H9 (cell line): ENCODE results near the gene TCEA3. TPM values are rescaled to one million over a fixed set of nuclear protein-coding genes. Genes with fewer than 3 reads are reported as not detected.
"Not testable (repeated sequence)": the region's sequence is repeated elsewhere in the genome, so short reads cannot be mapped to it uniquely, and the experiment has no call there.

Experiments used
- DNase-seq: peaks from one replicate; pipeline ENCODE4 v3.0.0-alpha.2; 2017
- H2AFZ ChIP-seq: one replicate; pipeline ENCODE4 v1.6.1; 2013; ENCODE audit warnings: mild to moderate bottlenecking, low read length, control low read depth, moderate library complexity
- H2AK5ac ChIP-seq: 2 replicates; pipeline ENCODE4 v1.6.1; 2013; ENCODE audit warnings: low read length, control low read depth, mixed read lengths; ENCODE audit not compliant: insufficient read length
- H2BK120ac ChIP-seq: one replicate; pipeline ENCODE4 v1.6.1; 2013; ENCODE audit warnings: low read depth, mild to moderate bottlenecking, low read length, control low read depth, inconsistent platforms; ENCODE audit not compliant: poor library complexity, severe bottlenecking
- H2BK12ac ChIP-seq: 2 replicates; pipeline ENCODE4 v1.6.1; 2013; ENCODE audit warnings: low read length, control low read depth, mixed read lengths, low read depth; ENCODE audit not compliant: insufficient read length
- H2BK15ac ChIP-seq: 2 replicates; pipeline ENCODE4 v1.6.1; 2013; ENCODE audit warnings: low read depth, low read length, control low read depth
- H2BK20ac ChIP-seq: one replicate; pipeline ENCODE4 v1.6.1; 2013; ENCODE audit warnings: low read depth, mild to moderate bottlenecking, low read length, control low read depth, inconsistent platforms; ENCODE audit not compliant: poor library complexity, severe bottlenecking
- H2BK5ac ChIP-seq: 2 replicates; pipeline ENCODE4 v1.6.1; 2013; ENCODE audit warnings: low read length, control low read depth, mixed read lengths; ENCODE audit not compliant: insufficient read length
- H3K14ac ChIP-seq: 2 replicates; pipeline ENCODE4 v1.6.1; 2013; ENCODE audit warnings: low read length, control low read depth; ENCODE audit not compliant: insufficient read depth
- H3K18ac ChIP-seq: 2 replicates; pipeline ENCODE4 v1.6.1; 2013; ENCODE audit warnings: low read depth, mild to moderate bottlenecking, mixed read lengths, low read length, control low read depth; ENCODE audit not compliant: insufficient read length
- H3K23ac ChIP-seq: 2 replicates; pipeline ENCODE4 v1.6.1; 2013; ENCODE audit warnings: low read length, control low read depth, mixed read lengths, low read depth; ENCODE audit not compliant: insufficient read length
- H3K23me2 ChIP-seq: 2 replicates; pipeline ENCODE4 v1.6.1; 2013; ENCODE audit warnings: low read depth, mild to moderate bottlenecking, mixed read lengths, low read length, control low read depth; ENCODE audit not compliant: insufficient read length, poor library complexity, severe bottlenecking
- H3K27ac ChIP-seq: 2 replicates; pipeline ENCODE4 v1.5.1; 2013; ENCODE audit warnings: low read length, control low read depth, mixed read lengths, low read depth; ENCODE audit not compliant: insufficient read length
- H3K27me3 ChIP-seq: 2 replicates; pipeline ENCODE4 v1.6.1; 2013; ENCODE audit warnings: low read length, control low read depth, inconsistent platforms; ENCODE audit not compliant: insufficient read depth
- H3K4ac ChIP-seq: 2 replicates; pipeline ENCODE4 v1.6.1; 2013; ENCODE audit warnings: low read depth, mild to moderate bottlenecking, control low read depth, inconsistent platforms, low read length, moderate library complexity
- H3K4me1 ChIP-seq: 2 replicates; pipeline ENCODE4 v1.6.1; 2013; ENCODE audit warnings: low read length, control low read depth, inconsistent platforms; ENCODE audit not compliant: insufficient read depth
- H3K4me2 ChIP-seq: 2 replicates; pipeline ENCODE4 v1.6.1; 2013; ENCODE audit warnings: low read length, control low read depth, mixed read lengths; ENCODE audit not compliant: insufficient read length, insufficient read depth
- H3K56ac ChIP-seq: 2 replicates; pipeline ENCODE4 v1.6.1; 2013; ENCODE audit warnings: low read depth, mild to moderate bottlenecking, mixed read lengths, low read length, control low read depth; ENCODE audit not compliant: insufficient read length
- H3K79me1 ChIP-seq: 2 replicates; pipeline ENCODE4 v1.6.1; 2013; ENCODE audit warnings: low read depth, mild to moderate bottlenecking, moderate library complexity, low read length, control low read depth, inconsistent platforms; ENCODE audit not compliant: insufficient read depth, poor library complexity, severe bottlenecking
- H3K79me2 ChIP-seq: 2 replicates; pipeline ENCODE4 v1.6.1; 2013; ENCODE audit warnings: low read length, control low read depth, inconsistent platforms; ENCODE audit not compliant: insufficient read depth
- H3K9ac ChIP-seq: 2 replicates; pipeline ENCODE4 v1.6.1; 2013; ENCODE audit warnings: low read length, control low read depth, mixed read lengths; ENCODE audit not compliant: insufficient read length; ENCODE audit errors: extremely low read depth
- H3K9me3 ChIP-seq: one replicate; pipeline ENCODE4 v1.6.1; 2013; ENCODE audit warnings: low read depth, low read length, inconsistent platforms; ENCODE audit not compliant: control insufficient read depth
- H3T11ph ChIP-seq: one replicate; pipeline ENCODE4 v1.6.1; 2013; ENCODE audit warnings: mild to moderate bottlenecking, low read length, control low read depth, inconsistent platforms
- H4K20me1 ChIP-seq: one replicate; pipeline ENCODE4 v1.6.1; 2013; ENCODE audit not compliant: control insufficient read depth, insufficient read length, insufficient read depth
- H4K5ac ChIP-seq: 2 replicates; pipeline ENCODE4 v1.6.1; 2013; ENCODE audit warnings: low read depth, mild to moderate bottlenecking, mixed read lengths, low read length, control low read depth; ENCODE audit not compliant: insufficient read length
- H4K8ac ChIP-seq: replicated peaks from 2 replicates; pipeline ENCODE4 v1.6.1; 2013; ENCODE audit warnings: low read length, control low read depth, mixed read lengths, low read depth; ENCODE audit not compliant: insufficient read length
- H4K91ac ChIP-seq: 2 replicates; pipeline ENCODE4 v1.6.1; 2013; ENCODE audit warnings: low read depth, mild to moderate bottlenecking, moderate library complexity, mixed read lengths, low read length, control low read depth; ENCODE audit not compliant: insufficient read length
- H3K27ac Mint-ChIP-seq, 3 experiments: 2 replicates in 2 of 3; 3 replicates in 1 of 3; pipeline ENCODE4 v1.8.0; 2020 to 2021; ENCODE audit warnings: mixed read lengths in 3 of 3, mild to moderate bottlenecking in 1 of 3, moderate library complexity in 1 of 3
- H3K27me3 Mint-ChIP-seq: 2 replicates; pipeline ENCODE4 v1.8.0; 2021; ENCODE audit warnings: low read depth, mild to moderate bottlenecking, moderate library complexity, mixed read lengths
- H3K36me3 Mint-ChIP-seq, 3 experiments: 2 replicates in 2 of 3; 3 replicates in 1 of 3; pipeline ENCODE4 v1.8.0; 2020 to 2021; ENCODE audit warnings: low read depth in 3 of 3, mixed read lengths in 3 of 3; ENCODE audit not compliant: insufficient read depth in 1 of 3
- H3K4me1 Mint-ChIP-seq, 2 experiments: 2 replicates each; pipeline ENCODE4 v1.8.0; 2020; ENCODE audit warnings: mixed read lengths in 2 of 2
- H3K4me3 Mint-ChIP-seq, 2 experiments: 2 replicates in 1 of 2; 3 replicates in 1 of 2; pipeline ENCODE4 v1.8.0; 2020 to 2021; ENCODE audit warnings: mild to moderate bottlenecking in 2 of 2, mixed read lengths in 2 of 2, moderate library complexity in 1 of 2
- H3K9me3 Mint-ChIP-seq, 2 experiments: 2 replicates in 1 of 2; 3 replicates in 1 of 2; pipeline ENCODE4 v1.8.0; 2020; ENCODE audit warnings: mild to moderate bottlenecking in 2 of 2, mixed read lengths in 2 of 2, moderate library complexity in 1 of 2
- WGBS: extraction: QIAGEN DNeasy Blood & Tissue Kit; methylation state at CpG from one replicate; pipeline ENCODE4 v1.1.7; 2013; ENCODE audit warnings: missing lambda C conversion rate, low lambda C conversion rate, mixed read lengths; ENCODE audit not compliant: insufficient read length; ENCODE audit errors: extremely low coverage; 5-methylcytosine and 5-hydroxymethylcytosine counted together
- total RNA-seq: library from RNA; stranded (reverse); gene quantifications from 2 replicates; pipeline ENCODE4 v1.2.1, GENCODE V29; 2021
- TF ChIP-seq, protein P1 (sequence below): fragments of 200-600 bp; sonication (generic); conservative IDR thresholded peaks from 3 replicates; pipeline ENCODE4 v1.8.0; 2021; ENCODE audit warnings: antibody characterized with exemption, mild to moderate bottlenecking

TCEA3 gene
- total RNA-seq, 1 experiment from 2014 or later: 0.37 TPM

GRCh38 chr1:23380719-23381118, 43.8 kb downstream of the TCEA3 start:
- H3K27me3 ChIP-seq: peaks cover 24% of the 10 kb centered on the region; the same call in 1 of the 2 replicates
- Mint-ChIP-seq H3K27ac (no peak overlapping the region), H3K27me3 (no peaks in the 10 kb centered on the region), H3K4me1 (no peaks in the 10 kb centered on the region), H3K9me3 (no peaks in the 10 kb centered on the region), H3K36me3 (no peaks in the 10 kb centered on the region), H3K4me3 (no peak overlapping the region)
- no peak overlapping the region for H2BK5ac ChIP-seq
- no peak overlapping the region for H4K8ac ChIP-seq
- no peaks in the 10 kb centered on the region for H4K20me1 ChIP-seq
- no peak overlapping the region for H2AK5ac ChIP-seq
- H2BK15ac ChIP-seq: no peak overlapping the region
- no peaks in the 10 kb centered on the region for H3K9me3 ChIP-seq
- H3K9ac ChIP-seq: no peak overlapping the region
- no peaks in the 10 kb centered on the region for H3K23me2 ChIP-seq
- H3K23ac ChIP-seq: no peak overlapping the region
- no peak overlapping the region for H2BK12ac ChIP-seq
- no peak overlapping the region for H2BK120ac ChIP-seq
- H3K79me2 ChIP-seq: no peaks in the 10 kb centered on the region
- H3T11ph ChIP-seq: no peak overlapping the region
- WGBS: no CpG with 5 or more reads among the region's 5 CpGs
- H3K79me1 ChIP-seq: no peaks in the 10 kb centered on the region
- H4K5ac ChIP-seq: no peak overlapping the region
- H4K91ac ChIP-seq: no peak overlapping the region
- TF ChIP-seq, protein P1, sequence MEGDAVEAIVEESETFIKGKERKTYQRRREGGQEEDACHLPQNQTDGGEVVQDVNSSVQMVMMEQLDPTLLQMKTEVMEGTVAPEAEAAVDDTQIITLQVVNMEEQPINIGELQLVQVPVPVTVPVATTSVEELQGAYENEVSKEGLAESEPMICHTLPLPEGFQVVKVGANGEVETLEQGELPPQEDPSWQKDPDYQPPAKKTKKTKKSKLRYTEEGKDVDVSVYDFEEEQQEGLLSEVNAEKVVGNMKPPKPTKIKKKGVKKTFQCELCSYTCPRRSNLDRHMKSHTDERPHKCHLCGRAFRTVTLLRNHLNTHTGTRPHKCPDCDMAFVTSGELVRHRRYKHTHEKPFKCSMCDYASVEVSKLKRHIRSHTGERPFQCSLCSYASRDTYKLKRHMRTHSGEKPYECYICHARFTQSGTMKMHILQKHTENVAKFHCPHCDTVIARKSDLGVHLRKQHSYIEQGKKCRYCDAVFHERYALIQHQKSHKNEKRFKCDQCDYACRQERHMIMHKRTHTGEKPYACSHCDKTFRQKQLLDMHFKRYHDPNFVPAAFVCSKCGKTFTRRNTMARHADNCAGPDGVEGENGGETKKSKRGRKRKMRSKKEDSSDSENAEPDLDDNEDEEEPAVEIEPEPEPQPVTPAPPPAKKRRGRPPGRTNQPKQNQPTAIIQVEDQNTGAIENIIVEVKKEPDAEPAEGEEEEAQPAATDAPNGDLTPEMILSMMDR: no peak
- no peak overlapping the region for H3K4ac ChIP-seq
- no peak overlapping the region for H2BK20ac ChIP-seq
- no peak overlapping the region for H3K18ac ChIP-seq
- no peaks in the 10 kb centered on the region for H3K4me1 ChIP-seq
- H3K27ac ChIP-seq: no peak overlapping the region
- H3K56ac ChIP-seq: no peak overlapping the region
- H3K4me2 ChIP-seq: no peak overlapping the region
- no peak overlapping the region for H2AFZ ChIP-seq
- DNase-seq: no peak
- no peak overlapping the region for H3K14ac ChIP-seq

DNA sequence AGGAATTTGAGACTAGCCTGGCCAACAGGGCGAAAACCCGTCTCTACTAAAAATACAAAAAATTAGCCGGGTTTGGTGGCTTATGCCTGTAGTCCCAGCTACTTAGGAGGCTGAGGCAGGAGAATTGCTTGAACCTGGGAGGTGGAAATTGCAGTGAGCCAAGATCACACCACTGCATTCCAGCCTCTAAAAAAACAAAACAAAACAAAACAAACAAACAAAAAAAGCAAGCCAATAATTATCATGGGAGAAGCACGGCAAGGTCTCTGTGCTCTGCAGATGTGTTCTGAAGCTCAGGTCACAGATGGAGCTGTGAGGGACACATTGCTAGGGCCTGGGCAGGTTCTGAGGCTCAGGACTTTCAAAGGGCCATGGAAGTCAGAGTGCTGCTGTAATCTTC, 44.3 kb downstream of the TCEA3 start:
- not testable (repeated sequence) for H4K8ac ChIP-seq, H3K9me3 ChIP-seq, H3K4me2 ChIP-seq, H4K20me1 ChIP-seq, H3K4me3 Mint-ChIP-seq, H2AFZ ChIP-seq, H2AK5ac ChIP-seq, H3T11ph ChIP-seq, H2BK20ac ChIP-seq, H3K18ac ChIP-seq, H3K36me3 Mint-ChIP-seq, H3K9me3 Mint-ChIP-seq, H3K23ac ChIP-seq, DNase-seq, H3K14ac ChIP-seq, H4K5ac ChIP-seq, H2BK12ac ChIP-seq, H4K91ac ChIP-seq, H3K4me1 Mint-ChIP-seq, H2BK15ac ChIP-seq, H3K4me1 ChIP-seq, H3K27ac ChIP-seq, H3K27me3 Mint-ChIP-seq, H3K23me2 ChIP-seq, H2BK5ac ChIP-seq, H2BK120ac ChIP-seq, H3K27ac Mint-ChIP-seq, H3K4ac ChIP-seq, H3K56ac ChIP-seq, H3K79me1 ChIP-seq, H3K9ac ChIP-seq, H3K79me2 ChIP-seq
- no CpG with 5 or more reads among the region's 4 CpGs for WGBS
- peaks cover 25% of the 10 kb centered on the region; the same call in 1 of the 2 replicates for H3K27me3 ChIP-seq
